Gastrocnemius medialis (tissue), 4 donors: ENCODE measurements around the gene PAK4. TPM values are rescaled to one million over a fixed set of nuclear protein-coding genes. Genes with fewer than 3 reads are reported as not detected.

Experiments
- ATAC-seq, 2 donors: fragments of 150-250 bp; one replicate each; pipeline ENCODE4 v1.9.1; 2016
- DNase-seq, 2 donors: peaks; one replicate each; pipeline ENCODE4 v3.0.0-alpha.2; 2019
- H3K27ac ChIP-seq, 4 donors: fragments of 200-600 bp; sonication (generic); 1 replicate in 1 of 4; 2 replicates in 3 of 4; pipeline ENCODE4 v1.5.1; 2016 to 2018; ENCODE audit warnings: mild to moderate bottlenecking in 2 of 4, moderate library complexity in 1 of 4
- H3K27me3 ChIP-seq, 3 donors: fragments of 200-600 bp; sonication (generic) in 2 of 3; 1 replicate in 1 of 3; 2 replicates in 2 of 3; pipeline versions ENCODE4 v1.5.1 to v1.6.0; 2016 to 2019; ENCODE audit warnings: mild to moderate bottlenecking in 1 of 3, moderate library complexity in 1 of 3
- H3K36me3 ChIP-seq, 2 donors: fragments of 200-600 bp; sonication (generic) in 1 of 2; one replicate each; pipeline ENCODE4 v1.5.1; 2017 to 2018
- H3K4me1 ChIP-seq, 2 donors: fragments of 200-600 bp; sonication (generic) in 1 of 2; one replicate each; pipeline ENCODE4 v1.5.1; 2016 to 2017; ENCODE audit warnings: mild to moderate bottlenecking in 2 of 2
- H3K4me3 ChIP-seq, 4 donors: fragments of 200-600 bp; sonication (generic) in 3 of 4; 1 replicate in 1 of 4; 2 replicates in 3 of 4; pipeline ENCODE4 v1.5.1; 2016 to 2019; ENCODE audit warnings: mild to moderate bottlenecking in 2 of 4
- H3K9me3 ChIP-seq, 3 donors: fragments of 200-600 bp; sonication (generic) in 2 of 3; 1 replicate in 1 of 3; 2 replicates in 2 of 3; pipeline ENCODE4 v1.5.1; 2016 to 2019
- POLR2A ChIP-seq, 2 donors: fragments of 450-650 bp; IDR thresholded peaks; one replicate each; pipeline ENCODE4 v1.6.1; 2017; ENCODE audit warnings: antibody characterized with exemption in 2 of 2, mild to moderate bottlenecking in 2 of 2, moderate library complexity in 2 of 2
- in situ Hi-C, 4 donors: fragments of 200-750 bp; cut with MboI; loops; one replicate each; pipeline versions ENCODE4 v1.15.0 to v1.8.0; 2017; ENCODE audit warnings: low sequenced_read_pairs in 4 of 4
- intact Hi-C: fragments of 100-400 bp; cut with DNase I; formaldehyde crosslinking; loops from one replicate; pipeline ENCODE4 v1.15.1; 2023; ENCODE audit warnings: low total_unique reads
- total RNA-seq, 4 donors: library from RNA; depleted of rRNA; stranded (reverse); fragments of >200 nt; gene quantifications; one replicate each; pipeline versions ENCODE4 v1.1.0 to v1.2.3, GENCODE V29; 2016
- TF ChIP-seq, protein P1 (sequence below), 5 experiments: fragments of 450-650 bp in 3 of 5; fragments of 200-600 bp in 2 of 5; sonication (generic) in 2 of 5; IDR thresholded peaks in 4 of 5; conservative IDR thresholded peaks in 1 of 5; 1 replicate in 4 of 5; 2 replicates in 1 of 5; pipeline ENCODE4 v1.5.1; 2016 to 2019; ENCODE audit warnings: antibody characterized with exemption in 5 of 5, mild to moderate bottlenecking in 3 of 5, moderate library complexity in 3 of 5

PAK4 gene
- total RNA-seq, 4 donors from 2014 or later = 4.7 to 11.7 (median 8.3) TPM

DNA sequence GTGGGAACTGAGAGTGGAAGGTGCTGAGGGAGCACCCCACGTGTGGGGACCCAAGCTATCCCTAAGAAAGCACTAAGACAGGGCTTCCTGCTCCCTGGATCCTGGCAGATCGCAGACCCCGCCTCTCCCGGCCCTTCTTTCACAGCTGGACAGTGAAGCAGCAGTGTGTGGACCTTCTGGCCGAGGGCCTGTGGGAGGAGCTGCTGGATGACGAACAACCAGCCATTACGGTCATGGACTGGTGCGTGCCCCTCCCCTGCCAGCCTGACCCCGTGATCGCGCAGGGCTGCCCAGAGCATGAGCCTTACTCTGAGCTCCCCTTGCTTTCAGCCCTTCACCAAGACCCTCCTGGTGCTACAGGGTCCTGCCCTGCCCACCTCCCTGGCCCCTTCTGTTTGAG, 73.4 kb downstream of the PAK4 start:
- TF ChIP-seq, protein P1, sequence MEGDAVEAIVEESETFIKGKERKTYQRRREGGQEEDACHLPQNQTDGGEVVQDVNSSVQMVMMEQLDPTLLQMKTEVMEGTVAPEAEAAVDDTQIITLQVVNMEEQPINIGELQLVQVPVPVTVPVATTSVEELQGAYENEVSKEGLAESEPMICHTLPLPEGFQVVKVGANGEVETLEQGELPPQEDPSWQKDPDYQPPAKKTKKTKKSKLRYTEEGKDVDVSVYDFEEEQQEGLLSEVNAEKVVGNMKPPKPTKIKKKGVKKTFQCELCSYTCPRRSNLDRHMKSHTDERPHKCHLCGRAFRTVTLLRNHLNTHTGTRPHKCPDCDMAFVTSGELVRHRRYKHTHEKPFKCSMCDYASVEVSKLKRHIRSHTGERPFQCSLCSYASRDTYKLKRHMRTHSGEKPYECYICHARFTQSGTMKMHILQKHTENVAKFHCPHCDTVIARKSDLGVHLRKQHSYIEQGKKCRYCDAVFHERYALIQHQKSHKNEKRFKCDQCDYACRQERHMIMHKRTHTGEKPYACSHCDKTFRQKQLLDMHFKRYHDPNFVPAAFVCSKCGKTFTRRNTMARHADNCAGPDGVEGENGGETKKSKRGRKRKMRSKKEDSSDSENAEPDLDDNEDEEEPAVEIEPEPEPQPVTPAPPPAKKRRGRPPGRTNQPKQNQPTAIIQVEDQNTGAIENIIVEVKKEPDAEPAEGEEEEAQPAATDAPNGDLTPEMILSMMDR (IDR thresholded peaks at IDR 0.05 in 4 of 5, conservative IDR thresholded peaks at IDR 0.05 in 1 of 5) = no peak
- no peak for TF ChIP-seq POLR2A (IDR thresholded peaks at IDR 0.05)
- ATAC-seq = no peak
- in situ Hi-C loops = no loop called here
- intact Hi-C loops = no loop called here
- Histone ChIP-seq H3K4me3 (no peak overlapping the region), H3K4me1 (no peaks in the 10 kb centered on the region), H3K27me3 (peaks cover 69 to 88% (median 86%) of the 10 kb centered on the region in 3 donors), H3K27ac (no peak overlapping the region), H3K9me3 (no peaks in the 10 kb centered on the region), H3K36me3 (no peaks in the 10 kb centered on the region)
- DNase-seq = no peak

DNA sequence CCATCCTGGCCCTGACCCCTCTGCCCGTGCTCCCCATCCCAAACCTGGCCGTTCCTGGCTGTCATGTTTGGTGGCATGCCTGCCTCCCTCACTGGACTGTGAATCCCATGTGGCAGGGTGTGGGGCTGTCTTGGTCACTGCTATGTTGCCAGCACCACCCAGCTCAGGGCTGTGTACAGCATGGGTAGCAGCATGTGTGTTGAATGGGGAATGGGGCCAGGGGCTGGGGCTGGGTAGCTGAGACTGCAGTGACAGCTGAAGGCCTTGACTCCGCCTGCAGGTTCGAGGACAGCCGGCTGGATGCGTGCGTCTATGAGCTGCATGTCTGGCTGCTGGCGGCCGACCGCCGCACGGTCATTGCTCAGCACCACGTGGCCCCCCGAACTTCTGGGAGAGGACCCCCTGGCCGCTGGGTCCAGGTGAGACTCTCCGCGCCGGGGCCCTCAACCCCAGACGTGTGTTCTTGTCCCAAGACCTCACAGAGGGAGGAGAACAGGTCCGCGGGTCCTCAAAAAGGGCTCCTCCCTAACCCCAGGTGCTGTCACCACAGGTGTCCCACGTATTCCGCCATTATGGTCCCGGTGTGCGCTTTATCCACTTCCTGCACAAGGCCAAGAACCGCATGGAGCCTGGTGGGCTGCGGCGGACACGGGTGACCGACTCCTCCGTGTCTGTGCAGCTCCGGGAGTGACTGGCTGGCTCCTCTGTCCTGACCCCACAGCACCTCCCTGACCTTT, 74.6 kb downstream of the PAK4 start:
- Histone ChIP-seq H3K4me1 (no peaks in the 10 kb centered on the region), H3K4me3 (no peak overlapping the region), H3K9me3 (no peaks in the 10 kb centered on the region), H3K27ac (no peak overlapping the region), H3K36me3 (no peaks in the 10 kb centered on the region), H3K27me3 (peaks cover 68 to 88% (median 85%) of the 10 kb centered on the region in 3 donors)
- ATAC-seq = no peak
- TF ChIP-seq, protein P1 (IDR thresholded peaks at IDR 0.05 in 4 of 5, conservative IDR thresholded peaks at IDR 0.05 in 1 of 5) = no peak
- no peak for TF ChIP-seq POLR2A (IDR thresholded peaks at IDR 0.05)
- no peak for DNase-seq
- in situ Hi-C loops = no loop called here
- intact Hi-C loops = no loop called here

DNA sequence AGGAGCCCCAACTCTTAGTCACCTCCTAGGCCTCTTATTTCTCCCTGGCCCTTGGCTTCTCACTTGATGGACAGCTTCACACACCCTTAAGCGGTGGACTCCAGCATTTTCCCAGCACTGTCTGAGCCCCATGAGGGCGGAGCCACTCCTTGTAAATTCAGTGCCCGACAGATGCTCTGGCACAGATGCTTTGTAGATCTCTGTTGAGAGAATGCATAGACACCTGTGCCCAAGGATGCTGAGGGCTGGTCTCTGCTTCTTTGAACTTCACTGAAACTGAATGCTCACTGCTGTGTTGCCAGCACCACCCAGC, 75.2 kb downstream of the PAK4 start:
- no peaks in the 10 kb centered on the region for H3K36me3 ChIP-seq
- no peak overlapping the region for H3K4me3 ChIP-seq
- ATAC-seq (no peak), DNase-seq (no peak)
- no peaks in the 10 kb centered on the region for H3K9me3 ChIP-seq
- no peaks in the 10 kb centered on the region for H3K4me1 ChIP-seq
- no peak overlapping the region for H3K27ac ChIP-seq
- in situ Hi-C loops = no loop called here
- intact Hi-C loops = no loop called here
- no peak for TF ChIP-seq POLR2A (IDR thresholded peaks at IDR 0.05)
- TF ChIP-seq, protein P1 (IDR thresholded peaks at IDR 0.05 in 4 of 5, conservative IDR thresholded peaks at IDR 0.05 in 1 of 5) = no peak
- H3K27me3 ChIP-seq = peaks cover 64 to 83% (median 80%) of the 10 kb centered on the region in 3 donors

DNA sequence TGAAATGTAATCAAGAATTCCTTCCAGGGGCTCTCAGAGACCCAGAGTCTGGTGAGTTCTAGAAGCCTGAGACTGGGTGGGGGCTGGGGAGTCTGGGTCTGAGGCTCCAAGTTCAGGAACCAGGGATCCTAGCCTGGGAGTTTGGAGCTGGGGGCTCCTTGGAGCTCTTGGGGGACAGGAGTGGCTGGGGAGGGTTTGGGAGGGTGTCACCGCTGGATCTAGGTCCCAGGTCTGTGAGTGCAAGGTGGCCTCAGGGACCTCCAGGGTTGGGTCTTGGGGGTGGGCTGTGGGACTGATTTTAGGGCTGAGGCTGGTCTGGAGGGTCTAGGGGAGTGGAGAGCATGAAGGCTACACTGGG, 77.4 kb downstream of the PAK4 start:
- no peak overlapping the region for H3K4me3 ChIP-seq
- no peaks in the 10 kb centered on the region for H3K9me3 ChIP-seq
- no peak overlapping the region for H3K27ac ChIP-seq
- DNase-seq (no peak), ATAC-seq (no peak)
- intact Hi-C loops (no loop called here), in situ Hi-C loops (no loop called here)
- no peaks in the 10 kb centered on the region for H3K36me3 ChIP-seq
- TF ChIP-seq POLR2A (IDR thresholded peaks at IDR 0.05) = no peak
- TF ChIP-seq, protein P1 (IDR thresholded peaks at IDR 0.05 in 4 of 5, conservative IDR thresholded peaks at IDR 0.05 in 1 of 5) = no peak
- H3K4me1 ChIP-seq = no peaks in the 10 kb centered on the region
- H3K27me3 ChIP-seq = peaks cover 46 to 61% (median 58%) of the 10 kb centered on the region in 3 donors
